ENCODE data around the gene CRYBG2.
"Not testable (repeated sequence)": the region's sequence is repeated elsewhere in the genome, so short reads cannot be mapped to it uniquely, and the experiment has no call there.

The CRYBG2 gene

DNA sequence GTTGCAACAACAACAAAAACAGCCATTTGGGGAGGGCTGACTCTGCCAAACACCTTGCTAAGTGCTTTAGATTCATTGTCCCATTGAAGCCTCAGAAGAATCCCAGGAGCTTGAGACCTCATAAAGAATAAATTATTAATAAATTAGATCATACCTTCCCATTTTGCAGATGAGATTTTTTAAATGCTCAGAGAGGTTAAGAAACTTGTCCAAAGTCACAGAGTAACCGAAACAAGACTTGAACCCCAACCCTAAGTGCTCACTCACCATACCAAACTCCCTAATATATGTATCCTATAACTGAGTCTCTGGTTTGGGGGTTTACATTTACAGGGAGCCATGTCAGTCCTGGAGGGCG, 3.6 kb downstream of the CRYBG2 start:
- no peak for DNase-seq

DNA sequence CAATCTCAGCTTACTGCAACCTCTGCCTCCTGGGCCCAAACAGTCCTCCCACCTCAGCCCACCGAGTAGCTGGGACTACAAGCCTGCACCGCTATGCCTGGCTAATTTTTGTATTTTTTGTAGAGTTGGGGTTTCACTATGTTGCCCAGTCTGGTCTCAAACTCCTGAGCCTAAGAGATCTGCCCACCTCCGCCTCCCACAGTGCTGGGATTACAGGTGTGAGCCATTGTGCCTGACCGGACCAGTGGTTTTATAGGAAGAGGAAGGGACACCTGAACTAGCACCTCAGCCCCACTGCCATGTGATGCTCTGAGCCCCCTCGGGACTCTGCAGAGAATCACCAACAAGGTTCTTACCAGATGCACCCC, 4.1 kb downstream of the CRYBG2 start:
- no peak for DNase-seq

DNA sequence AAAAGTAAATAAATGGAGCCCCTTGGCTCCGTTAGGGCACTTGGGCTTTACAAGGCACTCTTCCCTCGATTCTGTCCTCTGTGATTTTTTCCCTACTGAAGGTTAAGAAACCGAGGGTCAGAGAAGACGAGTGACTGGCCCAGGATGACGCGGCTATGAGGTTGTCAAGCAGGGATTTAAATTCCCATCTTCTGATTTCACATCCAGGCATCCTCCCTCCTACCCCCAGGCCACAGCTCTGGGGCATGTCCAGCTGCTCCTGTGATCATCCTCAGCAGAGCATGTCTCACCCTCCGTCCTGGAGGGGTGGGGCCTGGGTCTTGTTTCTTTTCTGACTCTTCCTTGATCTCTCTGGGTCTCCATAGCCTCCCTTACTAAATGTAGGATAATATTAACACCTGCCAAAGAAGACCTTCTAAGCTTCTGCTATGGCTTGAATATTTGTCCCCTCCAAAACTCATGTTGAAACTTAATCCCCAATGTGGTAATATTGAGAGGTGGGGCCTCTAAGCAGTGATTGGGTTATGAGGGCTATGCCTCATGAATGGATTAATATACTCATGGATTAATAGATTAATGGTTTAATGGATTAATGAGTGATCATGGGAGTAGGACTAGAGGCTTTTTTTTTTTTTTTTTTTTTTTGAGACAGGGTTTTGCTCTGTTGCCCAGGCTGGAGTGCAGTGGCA, 4.6 kb downstream of the CRYBG2 start:
- DNase-seq: no peak

DNA sequence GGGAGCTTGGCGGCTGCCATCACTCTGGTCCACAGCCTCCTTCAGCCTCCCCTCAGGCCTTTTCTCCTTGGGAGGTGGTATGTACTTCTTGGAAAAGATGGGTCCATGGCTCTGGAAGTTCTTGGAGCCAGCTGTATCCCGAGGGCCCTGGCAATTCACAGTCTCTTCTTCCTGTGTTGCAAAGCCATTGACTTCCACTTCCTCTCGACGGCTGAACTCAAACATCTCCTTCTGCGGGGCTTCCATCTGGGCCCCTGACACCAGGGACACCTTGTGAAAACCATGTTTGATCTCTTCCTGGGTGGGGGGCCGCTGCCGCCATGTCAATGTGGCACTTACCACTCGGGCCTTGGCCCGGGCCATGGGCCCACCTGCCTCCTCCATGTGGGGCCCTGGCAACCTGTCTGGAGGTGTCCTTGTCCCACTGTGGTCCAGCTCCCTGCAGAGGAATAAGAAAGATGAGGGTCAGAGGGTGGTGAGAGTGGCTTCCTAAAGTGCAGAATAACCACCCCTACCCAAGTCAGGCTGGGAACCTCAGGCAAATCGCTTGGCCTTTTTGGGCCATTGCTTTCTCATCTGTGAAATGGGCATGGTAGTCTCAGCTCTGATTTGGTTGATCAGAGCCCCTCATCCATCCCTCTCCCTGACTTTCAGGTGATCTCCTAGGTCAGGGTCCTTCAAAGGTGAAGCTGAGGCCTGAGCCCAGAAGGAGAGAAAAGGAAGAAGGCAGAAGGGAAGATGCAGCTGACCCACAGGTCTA, 7.5 kb downstream of the CRYBG2 start:
- DNase-seq: no peak

DNA sequence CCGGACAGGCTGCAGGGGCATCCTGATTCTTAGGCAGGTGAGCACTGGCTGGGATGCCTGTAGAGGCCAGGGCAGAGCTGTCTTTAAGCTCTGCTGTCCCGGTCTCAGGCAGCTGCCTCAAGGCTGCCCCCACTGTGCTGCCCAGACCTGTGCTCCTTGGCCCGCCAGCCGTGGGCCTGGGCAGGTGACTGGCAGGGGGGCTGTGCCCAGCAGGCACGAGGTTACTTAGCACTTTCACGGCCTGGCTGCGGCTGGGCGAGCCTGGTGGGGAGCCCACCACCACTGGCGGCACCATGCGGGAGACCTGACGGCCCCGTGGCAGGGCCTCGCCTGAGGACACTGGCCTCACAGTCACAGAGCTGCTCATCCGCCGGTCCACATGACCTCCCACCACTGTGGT, 8.2 kb downstream of the CRYBG2 start:
- no peak for DNase-seq

DNA sequence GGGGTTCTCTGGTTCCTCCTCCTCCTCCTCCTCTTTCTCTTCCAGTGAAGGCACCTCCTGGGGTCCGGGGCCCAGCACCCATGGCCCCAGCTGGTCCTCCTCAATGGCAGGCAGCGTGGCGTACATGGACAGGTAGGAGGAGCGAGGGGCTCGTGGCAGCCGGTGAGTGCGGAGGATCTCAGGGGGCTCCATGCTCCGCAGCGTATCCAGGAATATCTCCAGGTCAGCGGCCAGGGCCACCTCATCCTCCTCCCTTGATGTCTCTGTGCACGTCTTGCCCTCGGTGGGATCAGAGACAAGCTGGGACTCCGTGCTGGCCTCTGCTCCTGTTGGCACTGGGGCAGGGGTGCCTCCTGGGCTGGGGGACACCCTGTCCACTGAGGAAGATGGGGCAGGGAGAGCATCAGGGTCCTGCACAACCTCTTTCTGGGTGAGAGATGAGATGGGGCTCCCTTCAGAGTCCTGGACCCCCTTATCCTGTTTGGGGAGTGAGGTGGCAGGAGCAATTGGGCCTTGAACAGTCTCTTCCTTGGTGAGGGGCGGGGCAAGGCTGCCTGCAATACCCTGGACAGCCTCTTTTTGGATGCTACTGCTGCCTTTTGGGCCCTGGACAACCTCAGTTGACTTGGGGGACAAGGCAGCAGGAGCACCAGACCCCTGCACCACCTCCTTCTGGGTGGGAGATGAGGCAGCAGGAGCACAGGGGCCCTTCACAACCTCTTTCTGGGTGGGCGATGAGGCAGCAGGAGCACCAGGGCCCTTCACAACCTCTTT, 9.6 kb downstream of the CRYBG2 start:
- no peak for DNase-seq

DNA sequence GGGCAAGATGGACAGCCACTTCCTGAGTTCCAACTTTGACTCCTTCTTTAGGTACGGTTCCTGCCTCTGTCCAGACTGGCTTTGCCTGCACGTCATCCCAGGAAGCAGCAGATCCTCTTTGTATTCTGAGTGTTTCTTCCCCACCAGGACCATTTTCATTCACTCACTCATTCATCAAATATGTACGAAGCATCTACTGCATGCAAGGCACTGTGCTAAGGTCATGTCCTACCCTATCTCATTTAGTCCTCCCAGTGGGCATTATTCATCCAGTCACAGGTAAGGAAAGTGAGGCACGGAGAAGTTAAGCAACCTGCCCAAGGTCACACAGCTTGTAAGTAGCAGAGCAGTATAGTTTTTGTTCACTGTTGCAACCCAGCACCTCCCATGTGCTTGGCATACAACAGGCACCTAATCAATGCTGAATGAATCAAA, 13.9 kb downstream of the CRYBG2 start:
- DNase-seq: no peak

DNA sequence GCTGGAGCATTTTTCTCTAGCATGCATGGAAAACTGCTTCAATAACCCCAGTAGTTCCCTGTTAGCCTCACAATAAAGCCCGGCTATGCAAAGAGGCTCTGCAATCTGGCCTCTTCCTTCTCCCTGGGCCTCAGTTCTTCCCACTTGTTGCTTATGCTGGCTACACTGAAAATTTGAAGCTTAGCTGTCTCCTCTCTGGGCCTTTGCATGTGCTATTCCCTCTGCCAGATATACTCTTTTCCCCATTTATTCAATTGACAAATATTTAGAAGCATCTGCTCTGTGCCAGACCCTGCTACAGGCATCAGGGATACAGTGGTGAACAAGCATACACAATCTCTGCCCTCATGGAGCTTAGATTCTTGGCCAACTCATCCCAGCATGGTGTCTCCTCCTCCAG, 15.3 kb downstream of the CRYBG2 start:
- DNase-seq: no peak

DNA sequence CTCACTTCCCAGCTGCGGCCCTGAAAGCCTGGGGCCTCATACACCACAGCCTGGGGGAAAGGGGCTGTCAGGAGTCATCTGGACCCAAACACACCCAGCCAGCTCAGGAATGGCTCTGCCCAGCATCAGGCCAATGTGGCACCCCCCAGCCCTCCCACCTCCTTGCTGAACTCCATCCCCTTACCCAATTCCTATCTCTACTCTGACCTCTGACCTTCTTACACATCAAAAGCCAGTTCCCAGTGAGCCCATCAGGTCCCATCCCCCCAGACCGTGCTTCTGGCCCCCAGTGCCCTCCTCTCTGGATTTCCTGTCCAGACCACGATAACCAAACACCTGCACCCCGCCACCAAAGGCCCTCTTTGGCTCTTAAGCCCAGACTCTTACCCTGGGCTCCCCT, 16.3 kb downstream of the CRYBG2 start:
- DNase-seq: no peak

DNA sequence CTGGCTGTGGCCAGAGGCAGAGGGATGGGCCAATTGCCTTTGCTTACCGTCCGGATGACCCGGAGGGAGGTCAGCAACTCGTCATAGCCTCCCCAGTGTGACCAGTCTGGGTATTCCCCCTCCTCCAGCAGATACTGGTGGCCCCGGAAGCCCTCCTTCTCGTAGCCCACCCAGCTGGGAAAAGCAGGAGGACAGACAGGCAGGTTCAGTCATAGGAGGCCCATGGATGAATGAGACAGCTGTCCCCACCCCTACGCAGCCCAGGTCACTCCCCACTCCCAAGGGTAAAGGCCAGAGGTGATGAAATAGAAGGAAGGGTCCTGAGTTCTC, 16.8 kb downstream of the CRYBG2 start:
- DNase-seq: no peak

DNA sequence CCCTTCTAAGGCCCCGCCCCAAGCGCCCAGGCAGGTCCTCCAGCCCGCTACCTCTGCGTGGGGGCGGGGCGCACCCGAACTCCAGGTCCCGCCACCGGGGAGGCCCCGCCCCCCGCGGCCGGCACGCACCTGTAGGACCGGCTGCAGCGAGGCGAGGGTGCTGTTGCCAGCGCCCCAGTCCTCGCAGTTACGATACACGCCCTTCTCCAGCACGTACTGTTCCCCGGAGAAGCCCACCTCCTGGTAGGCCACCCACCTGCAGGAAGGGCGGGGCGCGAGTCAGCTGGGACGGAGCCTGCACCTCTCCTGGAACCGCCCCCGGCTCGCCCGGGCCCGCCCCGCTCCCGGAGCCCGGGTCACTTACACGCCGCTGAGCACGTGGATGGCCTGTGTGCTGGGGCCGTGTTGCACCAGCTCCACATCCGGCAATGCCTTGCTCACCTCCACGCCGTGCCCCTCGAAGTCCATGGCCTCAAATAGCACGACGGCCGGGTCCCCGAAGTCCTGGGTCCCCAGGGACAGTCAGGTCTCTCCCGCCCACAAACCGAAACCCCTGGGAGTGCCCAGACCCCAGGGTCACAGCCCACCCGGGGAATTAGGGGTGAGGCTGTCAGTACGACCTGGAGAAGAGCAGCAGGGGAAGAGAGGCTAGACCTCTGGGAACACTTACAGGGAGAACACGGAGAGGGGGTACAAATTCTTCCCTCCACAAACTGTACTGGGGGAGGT, 17.3 kb downstream of the CRYBG2 start:
- peak; percentile 88 to 93 for DNase-seq

DNA sequence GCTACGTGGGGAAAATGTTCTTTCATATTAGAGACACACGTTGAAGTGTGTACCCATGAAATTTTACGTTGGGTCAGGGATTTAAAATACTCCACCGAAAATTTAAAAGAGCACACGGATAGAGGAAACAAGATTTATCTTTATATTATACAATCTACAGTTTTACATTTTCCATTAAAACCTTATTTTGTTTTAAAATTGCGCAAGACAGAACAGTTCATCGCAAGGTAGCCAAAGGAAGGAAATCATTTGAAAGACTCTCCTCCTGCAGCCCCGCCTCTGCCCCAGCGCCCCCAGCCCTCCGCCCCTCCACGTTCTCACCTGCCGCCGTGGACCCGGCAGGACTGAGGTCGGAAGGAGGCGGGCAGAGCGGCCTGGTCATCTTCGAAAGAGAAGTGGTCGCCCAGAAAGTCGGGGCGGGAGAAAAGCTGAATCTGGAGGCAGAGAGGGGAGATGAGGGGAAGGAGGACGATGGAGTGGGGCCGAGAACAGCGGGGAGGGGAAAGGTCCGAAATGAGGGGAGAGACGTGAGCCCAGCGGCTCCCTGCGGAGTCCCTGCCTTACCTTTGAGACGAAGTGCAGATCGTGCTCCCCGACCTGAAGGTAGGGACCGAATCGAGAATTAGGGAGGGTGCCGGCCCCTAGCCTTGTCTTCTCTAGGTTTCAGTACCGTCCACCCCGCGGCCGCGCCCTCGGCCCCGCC, 18.0 kb downstream of the CRYBG2 start:
- DNase-seq: peak in 1 of 2 donors; percentile 39

DNA sequence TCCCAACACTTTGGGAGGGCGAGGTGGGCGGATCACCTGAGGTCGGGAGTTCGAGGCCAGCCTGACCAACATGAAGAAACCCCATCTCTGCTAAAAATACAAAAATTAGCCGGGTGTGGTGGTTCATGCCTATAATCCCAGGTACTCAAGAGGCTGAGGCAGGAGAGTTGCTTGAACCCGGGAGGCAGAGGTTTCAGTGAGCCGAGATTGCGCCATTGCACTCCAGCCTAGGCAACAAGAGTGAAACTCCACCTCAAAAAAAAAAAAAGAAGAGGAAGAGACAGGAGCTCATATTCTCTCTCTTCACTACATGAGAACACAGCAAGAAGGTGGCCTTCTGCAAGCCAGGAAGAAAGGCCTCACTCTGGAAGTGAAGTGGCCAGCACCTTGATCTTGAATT, 20.6 kb downstream of the CRYBG2 start:
- not testable (repeated sequence) for DNase-seq

DNA sequence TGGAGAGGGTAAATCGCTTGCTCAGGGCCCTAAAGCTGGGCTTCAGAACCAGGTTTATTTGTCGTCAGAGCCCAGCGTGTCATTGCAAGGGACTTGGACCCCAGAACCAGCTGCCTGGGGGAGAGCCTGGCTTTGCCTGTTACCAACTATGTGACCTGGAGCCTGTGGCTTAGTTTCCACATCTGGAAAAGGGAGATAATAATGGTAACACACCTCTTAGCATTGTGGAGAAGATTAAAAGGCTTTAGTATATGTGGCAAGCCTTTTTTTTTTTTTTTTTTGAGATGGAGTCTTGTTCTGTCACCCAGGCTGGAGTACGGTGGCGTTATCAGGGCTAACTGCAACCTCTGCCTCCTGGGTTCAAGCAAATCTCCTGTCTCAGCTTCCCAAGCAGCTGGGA, 23.7 kb downstream of the CRYBG2 start:
- DNase-seq: no peak

DNA sequence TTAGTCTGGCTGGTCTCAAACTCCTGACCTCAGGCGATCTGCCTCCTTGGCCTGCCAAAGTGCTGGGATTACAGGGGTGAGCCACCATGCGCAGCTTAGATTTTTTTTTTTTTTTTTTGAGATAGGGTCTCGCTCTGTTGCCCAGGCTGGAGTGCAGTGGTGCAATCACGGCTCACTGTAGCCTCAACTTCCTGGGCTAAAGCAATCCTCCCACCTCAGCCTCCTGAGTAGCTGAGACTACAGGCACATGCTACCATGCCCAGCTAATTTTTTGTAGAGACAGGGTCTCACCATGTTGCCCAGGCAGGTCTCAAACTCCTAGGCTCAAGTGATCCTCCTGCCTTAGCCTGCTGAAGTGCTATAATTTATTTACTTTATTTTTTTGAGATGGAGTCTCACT, 24.6 kb downstream of the CRYBG2 start:
- not testable (repeated sequence) for DNase-seq

DNA sequence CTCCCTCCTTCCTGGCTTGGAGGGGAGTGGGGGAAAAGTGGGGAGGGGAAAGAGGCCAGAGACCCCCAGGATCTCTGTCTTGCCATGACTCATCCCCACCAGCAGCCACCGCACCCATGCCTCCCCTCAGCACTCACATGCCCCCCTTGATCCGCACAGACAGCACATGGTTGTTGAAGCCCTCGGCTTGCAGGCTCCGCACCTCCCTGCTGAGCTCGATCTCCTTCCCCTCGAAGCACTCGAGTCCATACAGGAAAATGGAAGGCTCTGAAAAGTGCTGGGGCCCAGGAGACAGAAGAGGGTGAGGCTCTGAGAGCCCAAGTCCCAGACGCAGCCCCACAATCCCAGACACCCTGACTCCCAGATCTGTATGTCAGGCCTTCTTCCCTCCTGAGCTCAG, 25.3 kb downstream of the CRYBG2 start:
- no peak for DNase-seq

DNA sequence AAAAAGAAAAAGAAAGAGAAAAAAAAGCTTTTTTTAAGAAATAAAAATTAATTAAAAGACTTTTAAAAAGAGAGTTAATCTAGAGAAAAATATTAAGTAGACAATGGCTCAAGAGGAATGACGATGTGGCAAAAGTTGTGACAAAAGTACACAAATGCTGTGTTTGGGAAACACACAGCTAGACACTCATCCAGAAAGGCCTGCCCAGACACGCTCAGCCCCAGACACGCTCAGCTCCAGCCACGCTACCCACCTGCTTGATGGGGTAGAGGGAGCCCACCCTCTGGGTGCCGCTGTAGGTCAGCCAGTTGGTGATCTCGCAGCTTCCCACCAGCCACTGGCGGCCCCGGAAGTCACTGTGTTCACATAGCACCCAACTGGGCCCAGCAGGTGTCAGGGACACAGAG, 26.0 kb downstream of the CRYBG2 start:
- DNase-seq: no peak

DNA sequence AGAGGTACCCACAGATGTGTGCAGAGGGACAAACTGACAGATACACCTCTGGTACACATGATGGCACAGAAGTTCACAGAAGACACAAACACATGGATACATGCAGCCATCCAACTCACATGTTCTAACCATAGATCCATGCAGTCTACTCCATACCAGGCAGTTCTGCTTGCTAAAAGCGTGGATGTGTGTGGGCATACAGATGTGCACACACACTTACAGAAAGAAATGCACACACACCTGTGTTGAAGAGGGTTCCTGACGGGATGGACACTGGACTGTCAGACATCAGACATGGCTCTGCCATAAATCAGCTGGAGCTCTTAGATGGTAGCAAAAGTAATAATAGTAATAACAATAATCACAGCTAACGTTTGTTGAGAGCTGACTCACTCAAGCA, 29.4 kb downstream of the CRYBG2 start:
- no peak for DNase-seq

DNA sequence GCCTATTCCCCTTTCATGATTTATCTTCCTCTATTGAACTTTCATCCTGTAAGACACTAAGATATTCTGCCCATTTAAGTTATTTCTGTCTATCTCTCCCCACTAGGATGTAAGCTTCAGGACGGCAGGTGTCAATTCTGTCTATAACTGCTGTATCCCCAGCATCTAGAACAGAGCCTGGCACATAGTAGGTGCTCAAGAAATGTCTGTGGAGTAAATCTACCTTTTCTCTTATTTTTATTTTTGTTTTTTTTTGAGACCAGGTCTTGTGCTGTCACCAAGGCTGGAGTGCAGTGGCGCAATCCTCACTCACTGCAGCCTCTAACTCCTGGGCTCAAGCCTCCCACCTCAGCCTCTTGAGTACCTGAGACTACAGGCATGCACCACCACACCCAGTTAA, 30.5 kb downstream of the CRYBG2 start:
- DNase-seq: no peak

DNA sequence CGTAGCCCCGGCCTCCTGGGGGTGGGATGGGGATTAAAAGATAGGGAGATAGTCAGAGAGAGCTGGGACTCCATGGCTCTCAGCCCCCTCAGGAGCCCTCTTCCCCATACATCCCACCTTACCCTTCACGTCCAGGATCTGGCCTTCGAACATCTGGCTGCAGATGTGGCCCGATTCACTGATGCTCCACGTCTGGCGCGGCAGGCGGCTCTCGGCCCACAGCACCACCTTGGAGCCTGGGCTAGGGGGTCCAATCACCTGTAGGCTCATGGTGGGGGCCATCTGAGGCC, 31.9 kb downstream of the CRYBG2 start:
- no peak for DNase-seq

DNA sequence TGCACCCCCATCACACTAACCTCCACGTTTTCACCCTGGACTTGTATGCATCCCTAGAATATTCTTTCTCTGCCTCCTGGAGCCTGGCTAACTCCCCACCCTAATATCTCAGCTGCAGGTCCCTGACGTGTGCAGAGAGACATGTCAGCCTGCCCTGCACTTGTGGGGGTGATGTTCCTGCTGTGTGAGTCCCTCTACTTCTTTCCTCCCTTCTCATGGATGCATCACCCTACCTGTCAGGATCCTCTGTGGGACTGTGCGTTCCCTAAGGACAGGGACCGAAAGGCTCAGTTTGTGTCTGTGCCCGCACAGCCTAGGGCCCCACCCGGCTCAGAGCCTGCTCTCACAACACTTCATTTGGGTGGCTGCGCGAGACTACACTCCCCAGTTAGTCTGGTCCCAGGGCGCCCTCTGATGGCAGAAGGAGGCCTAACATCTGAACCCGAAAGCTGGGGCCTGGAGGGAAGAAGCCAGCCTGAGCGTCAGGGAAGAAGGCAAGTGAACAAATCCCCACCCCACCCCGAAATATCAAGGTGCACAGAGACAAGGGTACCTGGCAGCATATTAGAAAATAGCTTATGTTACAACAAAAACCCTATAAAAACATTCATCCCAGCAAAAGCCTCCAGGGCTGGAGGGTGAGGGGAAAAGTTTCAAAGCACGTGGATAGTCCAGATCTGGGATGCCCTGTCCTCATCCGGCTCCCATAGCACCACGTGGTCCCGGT, 32.5 kb downstream of the CRYBG2 start:
- DNase-seq: peak; percentile 90 to 94

DNA sequence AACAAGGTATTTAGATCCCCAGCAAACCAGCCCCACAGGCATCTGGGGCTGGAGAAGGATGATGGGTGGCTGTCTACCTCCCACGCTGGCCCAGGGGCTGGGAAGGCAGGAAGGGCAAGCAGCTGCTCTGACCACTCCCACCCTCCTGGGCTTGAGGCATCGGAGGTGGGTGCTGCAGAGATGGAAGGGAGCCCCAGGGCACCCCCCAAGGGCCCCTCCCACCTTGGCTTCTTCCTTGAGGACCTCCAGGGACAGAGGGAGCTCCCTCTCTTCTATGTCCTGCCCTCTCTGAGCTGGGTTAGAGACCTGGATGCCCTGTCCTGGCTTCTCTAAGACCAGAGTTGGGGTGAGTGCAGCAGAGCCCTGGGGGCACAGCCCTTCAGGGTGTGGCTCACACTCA, 33.0 kb downstream of the CRYBG2 start:
- DNase-seq: no peak
